Endodermal cell (in vitro differentiated cells): Measurements from ENCODE around the gene SMOC2. TPM values are rescaled to one million over a fixed set of nuclear protein-coding genes. Genes with fewer than 3 reads are reported as not detected.

Experiments used
- DNase-seq: peaks from one replicate; pipeline ENCODE4 v3.0.0-alpha.2; 2017
- H3K27ac ChIP-seq: 2 replicates; pipeline ENCODE4 v1.5.1; 2013; ENCODE audit warnings: mild to moderate bottlenecking, low read depth, low read length, moderate library complexity
- H3K27me3 ChIP-seq: 2 replicates; pipeline ENCODE4 v1.6.1; 2013; ENCODE audit warnings: mild to moderate bottlenecking, low read length, moderate library complexity; ENCODE audit not compliant: insufficient read depth, control insufficient read depth, poor library complexity, severe bottlenecking
- H3K36me3 ChIP-seq: 2 replicates; pipeline ENCODE4 v1.7.0; 2013; ENCODE audit warnings: mild to moderate bottlenecking, low read length, moderate library complexity; ENCODE audit not compliant: control insufficient read depth, insufficient read depth
- H3K4me1 ChIP-seq: one replicate; pipeline ENCODE4 v1.7.0; 2013; ENCODE audit warnings: low read length; ENCODE audit not compliant: control insufficient read depth, insufficient read depth
- H3K4me3 ChIP-seq: 2 replicates; pipeline ENCODE4 v1.5.1; 2013; ENCODE audit warnings: mild to moderate bottlenecking, low read length, moderate library complexity
- H3K9ac ChIP-seq: 2 replicates; pipeline ENCODE4 v1.6.1; 2013; ENCODE audit warnings: mild to moderate bottlenecking, low read length, moderate library complexity; ENCODE audit not compliant: poor library complexity, severe bottlenecking; ENCODE audit errors: extremely low read depth
- H3K9me3 ChIP-seq: 2 replicates; pipeline ENCODE4 v1.6.1; 2013; ENCODE audit warnings: mild to moderate bottlenecking, low read length, moderate library complexity; ENCODE audit not compliant: control insufficient read depth
- H3K27ac Mint-ChIP-seq: 2 replicates; pipeline ENCODE4 v1.8.0; 2020; ENCODE audit warnings: mixed read lengths
- H3K27me3 Mint-ChIP-seq: 2 replicates; pipeline ENCODE4 v1.8.0; 2021; ENCODE audit warnings: mild to moderate bottlenecking, mixed read lengths; ENCODE audit not compliant: insufficient read depth
- H3K36me3 Mint-ChIP-seq: 2 replicates; pipeline ENCODE4 v1.8.0; 2020; ENCODE audit warnings: low read depth, mixed read lengths
- H3K4me1 Mint-ChIP-seq: 2 replicates; pipeline ENCODE4 v1.8.0; 2020; ENCODE audit warnings: mixed read lengths
- H3K4me3 Mint-ChIP-seq: 2 replicates; pipeline ENCODE4 v1.8.0; 2020; ENCODE audit warnings: mild to moderate bottlenecking, moderate library complexity, mixed read lengths
- H3K9me3 Mint-ChIP-seq: 2 replicates; pipeline ENCODE4 v1.8.0; 2020; ENCODE audit warnings: mild to moderate bottlenecking, mixed read lengths
- WGBS, 2 experiments: methylation state at CpG; one replicate each; pipeline versions ENCODE4 v1.1.5 to v1.1.7; 2013; ENCODE audit warnings: missing lambda C conversion rate in 2 of 2, mixed read lengths in 1 of 2; ENCODE audit not compliant: insufficient coverage in 1 of 2, insufficient read length in 1 of 2; 5-methylcytosine and 5-hydroxymethylcytosine counted together
- total RNA-seq, 2 donors: library from RNA; stranded (reverse); fragmentation: NEBNext Ultra II Directional in 1 of 2; extraction: Animal tissue kit (Norgen Biotek cat#: 25700) in 1 of 2; gene quantifications; 2 replicates in 1 of 2; 3 replicates in 1 of 2; pipeline ENCODE4 v1.2.1, GENCODE V29; 2021
- TF ChIP-seq, protein P1 (sequence below): fragments of 200-600 bp; sonication (generic); conservative IDR thresholded peaks from 2 replicates; pipeline ENCODE4 v1.5.0; 2021; ENCODE audit warnings: antibody characterized with exemption, mild to moderate bottlenecking

The SMOC2 gene
- total RNA-seq, 2 donors from 2014 or later, result 0.20 TPM; not detected in 1

DNA sequence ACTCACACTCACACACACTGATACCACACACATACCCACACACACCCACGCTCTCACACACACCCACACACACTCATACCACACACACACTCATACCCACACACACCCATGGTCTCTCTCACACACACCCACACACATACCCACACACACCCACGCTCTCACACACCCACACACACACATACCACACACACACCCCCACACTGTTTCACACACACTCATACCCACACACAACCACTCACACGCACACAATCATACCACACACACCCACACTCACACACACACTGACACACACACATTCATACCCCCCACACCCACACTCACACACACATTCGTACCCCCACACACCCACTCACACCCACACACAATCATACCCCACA is 158.1 kb downstream of the SMOC2 start:
- no peak for DNase-seq
- H3K4me3 Mint-ChIP-seq, result no peak overlapping the region
- no peak overlapping the region for H3K27ac Mint-ChIP-seq
- Histone ChIP-seq H3K9me3 (no peaks in the 10 kb centered on the region), H3K36me3 (no peaks in the 10 kb centered on the region), H3K27ac (no peak overlapping the region), H3K27me3 (no peaks in the 10 kb centered on the region), H3K9ac (no peak overlapping the region), H3K4me3 (no peak overlapping the region), H3K4me1 (no peaks in the 10 kb centered on the region)
- peaks cover 6% of the 10 kb centered on the region for H3K9me3 Mint-ChIP-seq
- WGBS, 2 experiments, result 72% methylated on average over 4 of the region's 4 CpGs; no CpG with 5 or more reads in 1 of the 2 experiments
- no peaks in the 10 kb centered on the region for H3K4me1 Mint-ChIP-seq
- H3K36me3 Mint-ChIP-seq, result no peaks in the 10 kb centered on the region
- peaks cover 3% of the 10 kb centered on the region for H3K27me3 Mint-ChIP-seq
- TF ChIP-seq, protein P1, sequence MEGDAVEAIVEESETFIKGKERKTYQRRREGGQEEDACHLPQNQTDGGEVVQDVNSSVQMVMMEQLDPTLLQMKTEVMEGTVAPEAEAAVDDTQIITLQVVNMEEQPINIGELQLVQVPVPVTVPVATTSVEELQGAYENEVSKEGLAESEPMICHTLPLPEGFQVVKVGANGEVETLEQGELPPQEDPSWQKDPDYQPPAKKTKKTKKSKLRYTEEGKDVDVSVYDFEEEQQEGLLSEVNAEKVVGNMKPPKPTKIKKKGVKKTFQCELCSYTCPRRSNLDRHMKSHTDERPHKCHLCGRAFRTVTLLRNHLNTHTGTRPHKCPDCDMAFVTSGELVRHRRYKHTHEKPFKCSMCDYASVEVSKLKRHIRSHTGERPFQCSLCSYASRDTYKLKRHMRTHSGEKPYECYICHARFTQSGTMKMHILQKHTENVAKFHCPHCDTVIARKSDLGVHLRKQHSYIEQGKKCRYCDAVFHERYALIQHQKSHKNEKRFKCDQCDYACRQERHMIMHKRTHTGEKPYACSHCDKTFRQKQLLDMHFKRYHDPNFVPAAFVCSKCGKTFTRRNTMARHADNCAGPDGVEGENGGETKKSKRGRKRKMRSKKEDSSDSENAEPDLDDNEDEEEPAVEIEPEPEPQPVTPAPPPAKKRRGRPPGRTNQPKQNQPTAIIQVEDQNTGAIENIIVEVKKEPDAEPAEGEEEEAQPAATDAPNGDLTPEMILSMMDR, result no peak

DNA sequence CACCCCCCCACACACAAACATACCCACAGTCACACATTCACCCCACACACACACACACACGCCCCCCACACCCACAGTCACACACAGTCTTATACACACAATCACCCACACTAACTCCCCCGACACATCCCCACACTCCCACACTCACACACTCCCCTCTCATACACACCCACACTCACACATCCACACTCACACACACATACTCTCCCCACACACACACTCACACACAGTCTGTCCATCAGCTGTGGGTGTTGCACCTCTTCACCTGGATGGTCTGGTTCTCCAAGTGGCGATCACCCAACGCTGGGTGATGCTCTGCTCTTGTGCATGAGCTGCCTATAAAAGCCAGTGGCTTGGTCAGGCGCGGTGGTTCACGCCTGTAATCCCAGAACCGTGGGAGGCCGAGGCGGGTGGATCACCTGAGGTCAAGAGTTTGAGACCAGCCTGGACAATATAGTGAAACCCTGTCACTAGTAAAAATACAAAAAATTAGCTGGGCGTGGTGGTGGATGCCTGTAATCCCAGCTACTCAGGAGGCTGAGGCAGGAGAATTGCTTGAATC is 158.9 kb downstream of the SMOC2 start:
- no peaks in the 10 kb centered on the region for H3K27me3 ChIP-seq
- Mint-ChIP-seq H3K36me3 (no peaks in the 10 kb centered on the region), H3K9me3 (peaks cover 6% of the 10 kb centered on the region), H3K4me1 (no peaks in the 10 kb centered on the region), H3K4me3 (no peak overlapping the region), H3K27me3 (peaks cover 3% of the 10 kb centered on the region), H3K27ac (no peak overlapping the region)
- 91 to 96% methylated on average over 10 to 11 of the region's 11 CpGs for WGBS, 2 experiments
- no peak overlapping the region for H3K9ac ChIP-seq
- no peak overlapping the region for H3K4me3 ChIP-seq
- H3K9me3 ChIP-seq, result no peaks in the 10 kb centered on the region
- no peaks in the 10 kb centered on the region for H3K4me1 ChIP-seq
- H3K27ac ChIP-seq, result no peak overlapping the region
- no peaks in the 10 kb centered on the region for H3K36me3 ChIP-seq
- TF ChIP-seq, protein P1, result no peak
- no peak for DNase-seq

DNA sequence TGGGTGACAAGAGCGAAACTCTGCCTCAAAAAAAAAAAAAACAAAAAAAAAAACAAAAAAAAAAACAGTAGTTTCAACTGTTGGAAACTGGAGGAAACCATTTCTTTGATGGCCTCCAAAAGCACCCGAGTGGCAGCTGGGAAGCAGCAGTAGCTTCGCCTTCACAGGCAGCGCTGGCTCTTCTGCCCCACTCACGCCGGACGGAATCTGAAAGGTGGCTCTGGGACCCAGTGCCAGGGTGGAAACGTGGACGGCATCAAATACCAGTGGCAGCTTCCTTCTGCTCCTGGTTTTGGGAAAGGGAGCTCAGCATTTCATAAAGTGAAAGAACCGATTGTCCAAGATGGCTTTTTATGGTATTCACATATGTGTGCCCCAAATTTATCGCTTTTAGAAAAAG is 159.4 kb downstream of the SMOC2 start:
- H3K27ac Mint-ChIP-seq, result no peak overlapping the region
- DNase-seq, result no peak
- H3K4me3 Mint-ChIP-seq, result no peak overlapping the region
- peaks cover 3% of the 10 kb centered on the region for H3K27me3 Mint-ChIP-seq
- H3K36me3 Mint-ChIP-seq, result no peaks in the 10 kb centered on the region
- no peaks in the 10 kb centered on the region for H3K4me1 Mint-ChIP-seq
- Histone ChIP-seq H3K9me3 (no peaks in the 10 kb centered on the region), H3K27me3 (no peaks in the 10 kb centered on the region), H3K27ac (no peak overlapping the region), H3K9ac (no peak overlapping the region), H3K4me3 (no peak overlapping the region), H3K4me1 (no peaks in the 10 kb centered on the region), H3K36me3 (no peaks in the 10 kb centered on the region)
- TF ChIP-seq, protein P1, result no peak
- H3K9me3 Mint-ChIP-seq, result peaks cover 6% of the 10 kb centered on the region
- WGBS, 2 experiments, result 94 to 99% methylated on average over 8 to 10 of the region's 11 CpGs
